ENCODE data around the gene NPIPB4. TPM values are rescaled to one million over a fixed set of nuclear protein-coding genes. Genes with fewer than 3 reads are reported as not detected.
"Not testable (repeated sequence)": the region's sequence is repeated elsewhere in the genome, so short reads cannot be mapped to it uniquely, and the experiment has no call there.

Gene NPIPB4
- total RNA-seq, 2 experiments from 2014 or later: 185 to 206 TPM

DNA sequence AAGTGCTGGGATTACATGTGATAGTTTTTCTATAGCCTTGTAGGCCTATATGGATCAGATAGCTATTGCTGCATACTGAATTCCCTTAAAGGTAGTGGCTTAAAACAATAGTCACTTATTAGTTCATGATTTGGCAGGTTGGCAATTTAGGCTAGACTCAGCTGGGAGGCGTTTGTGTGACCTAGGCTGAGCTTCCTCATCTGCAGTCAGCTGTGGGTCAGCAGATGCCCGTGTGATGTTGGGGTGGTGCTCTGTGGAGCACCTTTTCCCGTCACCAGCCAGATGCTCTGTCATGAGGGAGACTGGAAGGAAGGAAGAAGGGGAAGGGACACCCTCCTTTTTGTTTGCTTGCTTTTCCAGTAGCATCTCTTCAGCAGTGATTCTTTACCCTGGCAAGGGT, 64.2 kb downstream of the NPIPB4 start:
- H3K4me3 Mint-ChIP-seq; H3K9me3 ChIP-seq (ENCODE audit: control insufficient read depth in 1 of 2, insufficient read depth in 1 of 2, low read length in 2 of 2); H3K4me1 Mint-ChIP-seq (ENCODE audit: low read depth); H3K4me1 ChIP-seq (ENCODE audit: insufficient read depth, low read length); H3K27ac ChIP-seq (ENCODE audit: low read depth in 1 of 2, low read length in 2 of 2); POLR2A ChIA-PET; H3K4me3 ChIP-seq (ENCODE audit: low read length); H3K27me3 ChIP-seq (ENCODE audit: control insufficient read depth in 1 of 2, insufficient read depth in 2 of 2, low read length in 2 of 2); H3K27me3 Mint-ChIP-seq; H3K36me3 ChIP-seq (ENCODE audit: insufficient read depth, low read length); CTCF ChIA-PET; H3K9me3 Mint-ChIP-seq; DNase-seq; intact Hi-C loops (cut with DNase I, micrococcal nuclease); H3K27ac Mint-ChIP-seq; ATAC-seq (ENCODE audit: poor library complexity): not testable (repeated sequence)
- peaks cover 12% of the 10 kb centered on the region for H3K36me3 Mint-ChIP-seq (ENCODE audit: low read depth)

DNA sequence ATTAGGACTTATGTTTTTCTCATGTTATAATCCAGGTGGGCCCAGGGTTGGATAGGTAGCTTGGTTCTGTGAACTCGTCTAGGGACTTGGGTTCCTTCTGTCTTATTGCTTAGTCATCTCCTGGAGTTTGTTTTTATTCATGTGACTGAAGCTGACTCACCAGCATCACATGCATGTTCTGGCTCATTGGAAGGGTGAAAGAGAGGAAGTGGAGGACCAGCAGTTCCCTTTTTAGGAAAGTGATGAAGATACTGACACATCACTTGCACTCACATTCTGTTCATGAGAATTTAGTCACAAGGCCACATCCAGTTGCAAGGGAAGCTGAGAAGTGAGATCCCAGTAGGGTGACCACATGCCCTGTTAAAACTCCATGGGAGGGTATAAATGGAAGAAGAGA, 67.0 kb downstream of the NPIPB4 start:
- POLR2A ChIA-PET; H3K27me3 Mint-ChIP-seq; H3K36me3 Mint-ChIP-seq (ENCODE audit: low read depth); H3K27ac ChIP-seq (ENCODE audit: low read depth in 1 of 2, low read length in 2 of 2); intact Hi-C loops (cut with DNase I, micrococcal nuclease); H3K4me1 Mint-ChIP-seq (ENCODE audit: low read depth); CTCF ChIA-PET; ATAC-seq (ENCODE audit: poor library complexity); H3K27me3 ChIP-seq (ENCODE audit: control insufficient read depth in 1 of 2, insufficient read depth in 2 of 2, low read length in 2 of 2); DNase-seq; H3K4me3 Mint-ChIP-seq; H3K9me3 Mint-ChIP-seq; H3K4me3 ChIP-seq (ENCODE audit: low read length); H3K9me3 ChIP-seq (ENCODE audit: control insufficient read depth in 1 of 2, insufficient read depth in 1 of 2, low read length in 2 of 2); H3K4me1 ChIP-seq (ENCODE audit: insufficient read depth, low read length); H3K36me3 ChIP-seq (ENCODE audit: insufficient read depth, low read length); H3K27ac Mint-ChIP-seq: not testable (repeated sequence)

Other genes with a start within 250 kb of the NPIPB4 start
- gene IGSF6, start 205.1 kb downstream of the NPIPB4 start, total RNA-seq: under 1 TPM; 0.31 to 0.77 TPM
- gene OTOA, start 193.8 kb downstream of the NPIPB4 start, total RNA-seq: under 1 TPM in 1 of 2 experiments, not detected in 1; 0.19 TPM
- gene UQCRC2, start 95.6 kb upstream of the NPIPB4 start, total RNA-seq: 100 to 1,000 TPM; 142 to 146 TPM
- gene PDZD9, start 143.4 kb upstream of the NPIPB4 start, total RNA-seq: not detected
- 1 to 10 TPM; 2.3 to 2.8 TPM for gene MOSMO, start 150.4 kb upstream of the NPIPB4 start, total RNA-seq
- gene VWA3A, start 234.8 kb upstream of the NPIPB4 start, total RNA-seq: under 1 TPM; 0.27 to 0.47 TPM